ENCODE results near the gene SLC39A11. TPM values are rescaled to one million over a fixed set of nuclear protein-coding genes. Genes with fewer than 3 reads are reported as not detected.

Gene SLC39A11
- total RNA-seq, 1 experiment from 2014 or later: 57.1 TPM

- Histone ChIP-seq H3K4me2 (no peak overlapping the region), H3K4me1 (replicated peaks; ENCODE audit: insufficient read depth) (no peaks in the 10 kb centered on the region), H3K36me3 (ENCODE audit: low read depth) (no peaks in the 10 kb centered on the region), H4K20me1 (ENCODE audit: insufficient read depth) (no peaks in the 10 kb centered on the region; the same call in 1 of the 2 replicates), H3K9me3 (ENCODE audit: insufficient read depth, low read depth) (no peaks in the 10 kb centered on the region), H3K9me2 (ENCODE audit: insufficient read depth) (no peaks in the 10 kb centered on the region), H2AFZ (no peak overlapping the region), H3K27me3 (ENCODE audit: insufficient read depth, low read depth) (no peaks in the 10 kb centered on the region), H3K27ac (no peak overlapping the region), H3K79me2 (ENCODE audit: low read depth) (no peaks in the 10 kb centered on the region), H3F3A (ENCODE audit: insufficient read depth, low read depth) (no peaks in the 10 kb centered on the region), H3K4me3 (no peak overlapping the region)
- no peak for TF ChIP-seq EZH2 (IDR thresholded peaks at IDR 0.05; ENCODE audit: low read depth)
- TF ChIP-seq, protein P1, sequence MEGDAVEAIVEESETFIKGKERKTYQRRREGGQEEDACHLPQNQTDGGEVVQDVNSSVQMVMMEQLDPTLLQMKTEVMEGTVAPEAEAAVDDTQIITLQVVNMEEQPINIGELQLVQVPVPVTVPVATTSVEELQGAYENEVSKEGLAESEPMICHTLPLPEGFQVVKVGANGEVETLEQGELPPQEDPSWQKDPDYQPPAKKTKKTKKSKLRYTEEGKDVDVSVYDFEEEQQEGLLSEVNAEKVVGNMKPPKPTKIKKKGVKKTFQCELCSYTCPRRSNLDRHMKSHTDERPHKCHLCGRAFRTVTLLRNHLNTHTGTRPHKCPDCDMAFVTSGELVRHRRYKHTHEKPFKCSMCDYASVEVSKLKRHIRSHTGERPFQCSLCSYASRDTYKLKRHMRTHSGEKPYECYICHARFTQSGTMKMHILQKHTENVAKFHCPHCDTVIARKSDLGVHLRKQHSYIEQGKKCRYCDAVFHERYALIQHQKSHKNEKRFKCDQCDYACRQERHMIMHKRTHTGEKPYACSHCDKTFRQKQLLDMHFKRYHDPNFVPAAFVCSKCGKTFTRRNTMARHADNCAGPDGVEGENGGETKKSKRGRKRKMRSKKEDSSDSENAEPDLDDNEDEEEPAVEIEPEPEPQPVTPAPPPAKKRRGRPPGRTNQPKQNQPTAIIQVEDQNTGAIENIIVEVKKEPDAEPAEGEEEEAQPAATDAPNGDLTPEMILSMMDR (conservative IDR thresholded peaks at IDR 0.05): no peak
- DNase-seq: no peak
- ChIA-PET CTCF (interaction anchor here (0.6 to 0.7 kb wide), 2 partner anchors 77 to 201 kb away, joined by 3 read pairs; no protein-coding TSS in a partner anchor), POLR2A (ENCODE audit: unreplicated experiment) (no interaction called here)
- no TSS peak for BruUV-seq (replicated peaks)
- intact Hi-C loops (cut with micrococcal nuclease; ENCODE audit: unreplicated experiment): no loop called here
Measured at GRCh38 chr17:73043686-73044581, 48.6 kb downstream of the SLC39A11 start.

- TF ChIP-seq EZH2 (IDR thresholded peaks at IDR 0.05; ENCODE audit: low read depth): no peak
- TF ChIP-seq, protein P1 (conservative IDR thresholded peaks at IDR 0.05): no peak
- H3K9me2 ChIP-seq (ENCODE audit: insufficient read depth): no peaks in the 10 kb centered on the region
- H3K79me2 ChIP-seq (ENCODE audit: low read depth): no peaks in the 10 kb centered on the region
- no peaks in the 10 kb centered on the region for H3K4me1 ChIP-seq (replicated peaks; ENCODE audit: insufficient read depth)
- no peaks in the 10 kb centered on the region for H3K36me3 ChIP-seq (ENCODE audit: low read depth)
- no peak overlapping the region for H2AFZ ChIP-seq
- ChIA-PET POLR2A (ENCODE audit: unreplicated experiment) (no interaction called here), CTCF (interaction anchor here (0.6 to 0.7 kb wide), 2 partner anchors 76 to 202 kb away, joined by 3 read pairs; no protein-coding TSS in a partner anchor)
- no peaks in the 10 kb centered on the region for H3K27me3 ChIP-seq (ENCODE audit: insufficient read depth, low read depth)
- H3K9me3 ChIP-seq (ENCODE audit: insufficient read depth, low read depth): no peaks in the 10 kb centered on the region
- intact Hi-C loops (cut with micrococcal nuclease; ENCODE audit: unreplicated experiment): no loop called here
- no peak overlapping the region for H3K4me3 ChIP-seq
- H3F3A ChIP-seq (ENCODE audit: insufficient read depth, low read depth): no peaks in the 10 kb centered on the region
- H4K20me1 ChIP-seq (ENCODE audit: insufficient read depth): no peaks in the 10 kb centered on the region; the same call in 1 of the 2 replicates
- no TSS peak for BruUV-seq (replicated peaks)
- no peak overlapping the region for H3K4me2 ChIP-seq
- H3K27ac ChIP-seq: no peak overlapping the region
- DNase-seq: no peak
Measured at GRCh38 chr17:73042809-73043685, 49.4 kb downstream of the SLC39A11 start.

GRCh38 chr17:73042225-73042624, 50.3 kb downstream of the SLC39A11 start:
- intact Hi-C loops (cut with micrococcal nuclease; ENCODE audit: unreplicated experiment): no loop called here
- no peaks in the 10 kb centered on the region for H3K4me1 ChIP-seq (replicated peaks; ENCODE audit: insufficient read depth)
- no peaks in the 10 kb centered on the region for H3K36me3 ChIP-seq (ENCODE audit: low read depth)
- no peak overlapping the region for H3K4me3 ChIP-seq
- ChIA-PET CTCF (no interaction called here), POLR2A (ENCODE audit: unreplicated experiment) (no interaction called here)
- no peaks in the 10 kb centered on the region for H3K9me3 ChIP-seq (ENCODE audit: insufficient read depth, low read depth)
- H3F3A ChIP-seq (ENCODE audit: insufficient read depth, low read depth): no peaks in the 10 kb centered on the region
- DNase-seq: no peak
- no peaks in the 10 kb centered on the region for H3K9me2 ChIP-seq (ENCODE audit: insufficient read depth)
- H4K20me1 ChIP-seq (ENCODE audit: insufficient read depth): no peaks in the 10 kb centered on the region; the same call in 1 of the 2 replicates
- no peaks in the 10 kb centered on the region for H3K27me3 ChIP-seq (ENCODE audit: insufficient read depth, low read depth)
- H2AFZ ChIP-seq: no peak overlapping the region
- H3K4me2 ChIP-seq: no peak overlapping the region
- no peaks in the 10 kb centered on the region for H3K79me2 ChIP-seq (ENCODE audit: low read depth)
- H3K27ac ChIP-seq: no peak overlapping the region
- BruUV-seq (replicated peaks): no TSS peak
- TF ChIP-seq EZH2 (IDR thresholded peaks at IDR 0.05; ENCODE audit: low read depth): no peak
- TF ChIP-seq, protein P1 (conservative IDR thresholded peaks at IDR 0.05): no peak

All from PC-9 (cell line).